ENCODE results near the gene TEAD1. TPM values are rescaled to one million over a fixed set of nuclear protein-coding genes. Genes with fewer than 3 reads are reported as not detected.
A peak's percentile ranks its signal among the peaks of the same experiment; 100 is the strongest.

The TEAD1 gene
- total and polyA plus RNA-seq, 9 of the 15 experiments (the other 6 are each of a cell fraction or from before 2014, with no cell fraction given) = 1.7 to 17.7 (median 10.8) TPM

- DNase-seq (ENCODE audit: extremely low read depth in 1 of 4, low spot score in 3 of 4) (no peak), FAIRE-seq (no peak), ATAC-seq (no peak)
- H3K9me3 ChIP-seq (replicated peaks; ENCODE audit: control insufficient read depth, insufficient read depth, low read depth, low read length) = no peaks in the 10 kb centered on the region; the same call in 1 of the 2 replicates
- CTCF ChIA-PET (ENCODE audit: low intra/inter-chr PET ratio) = no interaction called here
- no TSS peak for BruUV-seq (replicated peaks)
- peaks cover 0 to 4% of the 10 kb centered on the region in 2 experiments; a peak in 2 of 5 replicates for H3K4me1 ChIP-seq (replicated peaks in 1 of 2; ENCODE audit: control insufficient read depth in 2 of 2, insufficient read depth in 2 of 2, low read length in 2 of 2)
- intact Hi-C loops (cut with micrococcal nuclease) = no loop called here
- no peaks in the 10 kb centered on the region for H3K27me3 ChIP-seq (ENCODE audit: control insufficient read depth in 2 of 2, insufficient read depth in 2 of 2, low read length in 2 of 2)
- in situ Hi-C loops (cut with MboI) = no loop called here
- H2AFZ ChIP-seq (ENCODE audit: low read depth, low read length) = no peak overlapping the region
- H3K79me2 ChIP-seq (ENCODE audit: control insufficient read depth, insufficient read depth, low read length) = no peaks in the 10 kb centered on the region
- POLR2A ChIA-PET = no interaction called here
- peak; percentile 93 for TF ChIP-seq ZNF766 (CRISPR knock-in tag; conservative IDR thresholded peaks at IDR 0.05)
- no peak for TF ChIP-seq RCOR1 (IDR thresholded peaks at IDR 0.05; ENCODE audit: borderline replicate concordance in 1 of 2, low read depth in 2 of 2, low read length in 2 of 2)
- no peaks in the 10 kb centered on the region for H3K9me1 ChIP-seq (ENCODE audit: control insufficient read depth, insufficient read depth, low read length)
- H3K9ac ChIP-seq (ENCODE audit: insufficient read depth in 1 of 2, low read depth in 2 of 2, low read length in 2 of 2) = no peak overlapping the region
- no peaks in the 10 kb centered on the region for H4K20me1 ChIP-seq (replicated peaks; ENCODE audit: control insufficient read depth, insufficient read depth, low read length)
- no peaks in the 10 kb centered on the region for H3K36me3 ChIP-seq (ENCODE audit: control insufficient read depth, insufficient read depth, low read length)
- no peak overlapping the region for H3K4me3 ChIP-seq
- 85% methylated on average over 2 of the region's 2 CpGs for WGBS (ENCODE audit: insufficient coverage, low coverage, missing lambda C conversion rate)
- H3K27ac ChIP-seq (ENCODE audit: extremely low read depth, low read depth, low read length) = no peak overlapping the region
- H3K4me2 ChIP-seq (ENCODE audit: insufficient read depth, low read length) = no peak overlapping the region
Observed at GRCh38 chr11:12646478-12646877, 27.7 kb upstream of the TEAD1 start.

- FAIRE-seq = no peak
- in situ Hi-C loops (cut with MboI) = no loop called here
- CTCF ChIA-PET (ENCODE audit: low intra/inter-chr PET ratio) = no interaction called here
- no peak for TF ChIP-seq ZHX1 (conservative IDR thresholded peaks at IDR 0.05; ENCODE audit: low read length)
- TF ChIP-seq ESRRA (IDR thresholded peaks at IDR 0.05; ENCODE audit: borderline replicate concordance, low read depth) = no peak
- no peak for TF ChIP-seq VEZF1 (CRISPR knock-in tag; IDR thresholded peaks at IDR 0.05)
Observed at GRCh38 chr11:12653729-12654128, 20.5 kb upstream of the TEAD1 start.

More at GRCh38 chr11:12653729-12654128, 20.5 kb upstream of the TEAD1 start:
- Histone ChIP-seq H3K9me3 (replicated peaks; ENCODE audit: control insufficient read depth, insufficient read depth, low read depth, low read length) (no peaks in the 10 kb centered on the region; the same call in 1 of the 2 replicates), H3K4me1 (replicated peaks in 1 of 2; ENCODE audit: control insufficient read depth in 2 of 2, insufficient read depth in 2 of 2, low read length in 2 of 2) (no peaks in the 10 kb centered on the region), H3K4me2 (ENCODE audit: insufficient read depth, low read length) (no peak overlapping the region), H3K79me2 (ENCODE audit: control insufficient read depth, insufficient read depth, low read length) (no peaks in the 10 kb centered on the region), H2AFZ (ENCODE audit: low read depth, low read length) (0 out of 2 replicates have a peak overlapping the region, but pooled peaks have one; percentile 9), H3K9me1 (ENCODE audit: control insufficient read depth, insufficient read depth, low read length) (no peaks in the 10 kb centered on the region), H3K27ac (ENCODE audit: extremely low read depth, low read depth, low read length) (no peak overlapping the region), H3K27me3 (ENCODE audit: control insufficient read depth in 2 of 2, insufficient read depth in 2 of 2, low read length in 2 of 2) (no peaks in the 10 kb centered on the region), H4K20me1 (replicated peaks; ENCODE audit: control insufficient read depth, insufficient read depth, low read length) (no peaks in the 10 kb centered on the region), H3K9ac (ENCODE audit: insufficient read depth in 1 of 2, low read depth in 2 of 2, low read length in 2 of 2) (no peak overlapping the region), H3K36me3 (ENCODE audit: control insufficient read depth, insufficient read depth, low read length) (no peaks in the 10 kb centered on the region), H3K4me3 (no peak overlapping the region)
- 46% methylated on average over 7 of the region's 7 CpGs for WGBS (ENCODE audit: insufficient coverage, low coverage, missing lambda C conversion rate)
- no TSS peak for BruUV-seq (replicated peaks)
- peak in 1 of 4 experiments; percentile 15 for DNase-seq (ENCODE audit: extremely low read depth in 1 of 4, low spot score in 3 of 4)
- intact Hi-C loops (cut with micrococcal nuclease) = no loop called here
- ATAC-seq = peak; percentile 41; the same call in 1 of the 3 replicates
- POLR2A ChIA-PET = interaction anchor here (1.0 to 2.7 kb wide), 2 partner anchors 9 to 14 kb away, joined by 3 to 9 read pairs; no protein-coding TSS in a partner anchor
